Umbilical cord (tissue), 2 donors: Measurements from ENCODE around the gene SYT2. TPM values are rescaled to one million over a fixed set of nuclear protein-coding genes. Genes with fewer than 3 reads are reported as not detected.
"Not testable (repeated sequence)": the region's sequence is repeated elsewhere in the genome, so short reads cannot be mapped to it uniquely, and the experiment has no call there.

ENCODE experiments used
- DNase-seq: peaks from one replicate; pipeline ENCODE4 v3.0.0-alpha.2; 2015; ENCODE audit warnings: low spot score
- total RNA-seq: library from RNA; depleted of rRNA; stranded (reverse); fragments of >200 nt; gene quantifications from one replicate; pipeline ENCODE4 v1.2.3, GENCODE V29; 2014; ENCODE audit warnings: low replicate concordance; ENCODE audit not compliant: insufficient read depth

The SYT2 gene
- total RNA-seq, 1 donor from 2014 or later, result 1.7 TPM

GRCh38 chr1:202546796-202547195, 163.5 kb downstream of the SYT2 start:
- DNase-seq, result not testable (repeated sequence)

GRCh38 chr1:202546377-202546776, 163.9 kb downstream of the SYT2 start:
- not testable (repeated sequence) for DNase-seq

GRCh38 chr1:202545647-202546303, 164.5 kb downstream of the SYT2 start:
- DNase-seq, result peak; percentile 80

- not testable (repeated sequence) for DNase-seq
Measured at GRCh38 chr1:202544766-202545449, 165.3 kb downstream of the SYT2 start.

GRCh38 chr1:202543537-202543936, 166.7 kb downstream of the SYT2 start:
- not testable (repeated sequence) for DNase-seq

GRCh38 chr1:202542415-202542814, 167.8 kb downstream of the SYT2 start:
- DNase-seq, result not testable (repeated sequence)

- not testable (repeated sequence) for DNase-seq
Measured at GRCh38 chr1:202540858-202541257, 169.4 kb downstream of the SYT2 start.

Other genes with a start within 250 kb of the SYT2 start
- 186 TPM for gene KDM5B, start 98.0 kb upstream of the SYT2 start, total RNA-seq
- not detected for gene PCAT6, start 100.5 kb upstream of the SYT2 start, total RNA-seq
- 5.3 TPM for gene RABIF, start 178.7 kb upstream of the SYT2 start, total RNA-seq
- gene KLHL12, start 216.8 kb upstream of the SYT2 start, total RNA-seq, result 21.7 TPM
- 90.8 TPM for gene ADIPOR1, start 247.9 kb upstream of the SYT2 start, total RNA-seq